Neutrophil (primary cell): ENCODE results near the gene GAPT.
"Not testable (repeated sequence)": the region's sequence is repeated elsewhere in the genome, so short reads cannot be mapped to it uniquely, and the experiment has no call there.

Source experiments
- H3K27ac ChIP-seq: fragments of 200-600 bp; sonication (generic); 2 replicates; pipeline ENCODE4 v1.5.1; 2016; ENCODE audit warnings: mild to moderate bottlenecking, moderate library complexity
- H3K27me3 ChIP-seq: fragments of 200-600 bp; sonication (generic); 2 replicates; pipeline ENCODE4 v1.6.0; 2016; ENCODE audit warnings: mild to moderate bottlenecking
- H3K36me3 ChIP-seq: fragments of 200-600 bp; sonication (generic); 2 replicates; pipeline ENCODE4 v1.5.1; 2017
- H3K4me1 ChIP-seq, 2 experiments: fragments of 200-600 bp in 1 of 2; sonication (generic) in 1 of 2; 1 replicate in 1 of 2; 2 replicates in 1 of 2; pipeline versions ENCODE4 v1.5.1 to v1.6.1; 2013 to 2016; ENCODE audit warnings: low read depth in 1 of 2, low read length in 1 of 2, mild to moderate bottlenecking in 1 of 2, moderate library complexity in 1 of 2; ENCODE audit not compliant: control insufficient read depth in 1 of 2, insufficient read depth in 1 of 2
- H3K4me3 ChIP-seq, 2 experiments: fragments of 200-600 bp in 1 of 2; sonication (generic) in 1 of 2; 1 replicate in 1 of 2; 2 replicates in 1 of 2; pipeline ENCODE4 v1.5.1; 2013 to 2016; ENCODE audit warnings: low read depth in 1 of 2, low read length in 1 of 2, mild to moderate bottlenecking in 1 of 2, moderate library complexity in 1 of 2
- H3K9me3 ChIP-seq: fragments of 200-600 bp; sonication (generic); 2 replicates; pipeline ENCODE4 v1.5.1; 2016
- TF ChIP-seq, protein P1 (sequence below): fragments of 200-600 bp; sonication (generic); IDR thresholded peaks from 2 replicates; pipeline ENCODE4 v1.5.1; 2016; ENCODE audit warnings: antibody characterized with exemption

The GAPT gene

GRCh38 chr5:58523956-58524355 lies 32.7 kb downstream of the GAPT start:
- TF ChIP-seq, protein P1, sequence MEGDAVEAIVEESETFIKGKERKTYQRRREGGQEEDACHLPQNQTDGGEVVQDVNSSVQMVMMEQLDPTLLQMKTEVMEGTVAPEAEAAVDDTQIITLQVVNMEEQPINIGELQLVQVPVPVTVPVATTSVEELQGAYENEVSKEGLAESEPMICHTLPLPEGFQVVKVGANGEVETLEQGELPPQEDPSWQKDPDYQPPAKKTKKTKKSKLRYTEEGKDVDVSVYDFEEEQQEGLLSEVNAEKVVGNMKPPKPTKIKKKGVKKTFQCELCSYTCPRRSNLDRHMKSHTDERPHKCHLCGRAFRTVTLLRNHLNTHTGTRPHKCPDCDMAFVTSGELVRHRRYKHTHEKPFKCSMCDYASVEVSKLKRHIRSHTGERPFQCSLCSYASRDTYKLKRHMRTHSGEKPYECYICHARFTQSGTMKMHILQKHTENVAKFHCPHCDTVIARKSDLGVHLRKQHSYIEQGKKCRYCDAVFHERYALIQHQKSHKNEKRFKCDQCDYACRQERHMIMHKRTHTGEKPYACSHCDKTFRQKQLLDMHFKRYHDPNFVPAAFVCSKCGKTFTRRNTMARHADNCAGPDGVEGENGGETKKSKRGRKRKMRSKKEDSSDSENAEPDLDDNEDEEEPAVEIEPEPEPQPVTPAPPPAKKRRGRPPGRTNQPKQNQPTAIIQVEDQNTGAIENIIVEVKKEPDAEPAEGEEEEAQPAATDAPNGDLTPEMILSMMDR = no peak
- no peak overlapping the region for H3K27ac ChIP-seq

DNA sequence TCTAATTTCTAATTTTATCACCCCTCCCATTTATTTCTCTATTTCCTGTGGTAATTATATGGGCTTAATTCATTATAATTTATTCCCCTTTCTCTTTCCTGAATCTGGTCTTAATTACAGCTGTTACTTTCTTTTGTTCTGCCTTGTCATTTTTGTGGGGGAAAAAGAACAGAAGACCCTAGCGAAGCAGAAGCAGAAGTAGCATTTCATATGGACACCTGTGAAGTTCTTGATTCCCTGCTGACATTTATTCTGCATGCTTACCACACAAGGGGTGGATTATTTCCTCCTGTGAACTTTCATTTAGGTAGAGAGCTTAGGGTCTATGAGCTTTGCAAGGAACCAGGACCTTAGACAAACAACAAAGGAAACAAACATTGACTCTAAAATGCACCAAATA lies 33.3 kb downstream of the GAPT start:
- TF ChIP-seq, protein P1 = no peak
- H3K36me3 ChIP-seq = no peaks in the 10 kb centered on the region

More at GRCh38 chr5:58523956-58524355, 32.7 kb downstream of the GAPT start:
- H3K36me3 ChIP-seq = no peaks in the 10 kb centered on the region
- no peak overlapping the region for H3K4me3 ChIP-seq
- H3K9me3 ChIP-seq = no peaks in the 10 kb centered on the region
- no peaks in the 10 kb centered on the region for H3K27me3 ChIP-seq
- H3K4me1 ChIP-seq = no peaks in the 10 kb centered on the region

GRCh38 chr5:58530942-58531490 lies 39.8 kb downstream of the GAPT start:
- TF ChIP-seq, protein P1 = no peak
- no peak overlapping the region for H3K4me3 ChIP-seq

More for the DNA sequence above, 33.3 kb downstream of the GAPT start:
- no peak overlapping the region for H3K4me3 ChIP-seq
- H3K4me1 ChIP-seq = no peaks in the 10 kb centered on the region
- H3K9me3 ChIP-seq = no peaks in the 10 kb centered on the region
- no peaks in the 10 kb centered on the region for H3K27me3 ChIP-seq
- H3K27ac ChIP-seq = no peak overlapping the region

GRCh38 chr5:58541935-58542334 lies 50.7 kb downstream of the GAPT start:
- not testable (repeated sequence) for H3K9me3 ChIP-seq, H3K4me3 ChIP-seq, H3K27me3 ChIP-seq, H3K36me3 ChIP-seq, H3K27ac ChIP-seq
- H3K4me1 ChIP-seq = peaks cover 46 to 50% of the 10 kb centered on the region in 2 experiments

More at GRCh38 chr5:58530942-58531490, 39.8 kb downstream of the GAPT start:
- Histone ChIP-seq H3K27ac (no peak overlapping the region), H3K9me3 (no peaks in the 10 kb centered on the region), H3K36me3 (no peaks in the 10 kb centered on the region), H3K4me1 (no peaks in the 10 kb centered on the region), H3K27me3 (no peaks in the 10 kb centered on the region)

DNA sequence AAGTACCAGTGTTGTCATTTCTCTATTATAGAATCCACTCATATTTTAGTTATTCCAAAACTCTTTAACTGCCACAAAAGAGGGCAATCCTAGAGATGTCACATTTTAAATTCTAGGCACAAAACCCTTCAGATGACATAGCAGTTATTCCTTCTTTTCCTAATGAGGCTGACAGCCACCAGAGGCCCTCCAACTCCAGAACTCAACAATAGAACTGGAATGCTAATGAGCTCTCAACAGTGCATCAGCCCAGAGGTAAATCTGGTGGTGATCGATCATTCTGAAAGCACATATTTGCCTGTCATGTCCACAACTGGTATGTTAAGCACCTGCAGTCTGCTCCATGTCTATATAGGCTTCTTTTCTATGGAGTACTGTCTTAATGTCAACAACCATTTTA lies 51.5 kb downstream of the GAPT start:
- Histone ChIP-seq H3K27ac (peak overlapping the region; percentile 87), H3K36me3 (no peaks in the 10 kb centered on the region), H3K4me3 (no peak overlapping the region), H3K4me1 (peaks cover 46 to 50% of the 10 kb centered on the region in 2 experiments), H3K27me3 (no peaks in the 10 kb centered on the region), H3K9me3 (no peaks in the 10 kb centered on the region)
- TF ChIP-seq, protein P1 = no peak

- TF ChIP-seq, protein P1 = no peak
- Histone ChIP-seq H3K4me3 (peak overlapping the region; percentile 12 to 48), H3K27me3 (no peaks in the 10 kb centered on the region), H3K9me3 (no peaks in the 10 kb centered on the region), H3K27ac (peak overlapping the region; percentile 87), H3K4me1 (peaks cover 46 to 50% of the 10 kb centered on the region in 2 experiments), H3K36me3 (no peaks in the 10 kb centered on the region)
These were observed 52.5 kb downstream of the GAPT start for GRCh38 chr5:58543723-58544122.
